A204.1 (cell line): Measurements from ENCODE around the gene XKR8.
"Not testable (repeated sequence)": the region's sequence is repeated elsewhere in the genome, so short reads cannot be mapped to it uniquely, and the experiment has no call there.

ENCODE experiments used
- FAIRE-seq: peaks from 2 replicates; lab custom pipeline; 2012; peaks lifted over from hg19 to GRCh38; lab: Jason Lieb, UNC

The XKR8 gene

DNA sequence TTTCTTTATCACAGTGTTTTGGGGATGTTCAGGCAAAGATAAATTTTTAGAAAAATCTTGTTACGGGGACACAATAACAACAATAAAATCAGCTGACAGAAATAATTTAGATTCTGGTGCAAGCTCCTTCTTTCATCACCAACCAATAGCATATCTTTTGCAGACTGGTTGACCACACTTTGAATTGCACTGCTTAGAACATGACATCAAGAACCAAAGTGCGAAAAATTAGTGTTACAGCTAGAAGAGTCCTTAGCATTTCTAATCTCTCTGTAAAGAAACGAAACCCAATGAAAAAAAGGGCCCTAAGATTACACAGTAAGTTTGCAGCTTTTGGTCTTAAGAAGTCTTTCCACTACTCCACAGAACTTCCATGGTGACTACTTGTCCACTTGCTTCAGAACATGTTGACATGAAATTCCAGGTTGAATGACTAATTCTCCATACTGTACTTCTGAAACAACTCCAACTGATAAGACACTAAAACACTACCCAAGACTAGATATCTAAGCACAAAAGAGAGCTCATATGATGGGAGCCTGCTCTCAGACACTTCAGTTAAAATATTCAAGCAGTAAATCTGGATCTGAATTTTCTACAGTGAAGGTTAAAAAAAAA lies 31.3 kb downstream of the XKR8 start:
- FAIRE-seq = no peak

DNA sequence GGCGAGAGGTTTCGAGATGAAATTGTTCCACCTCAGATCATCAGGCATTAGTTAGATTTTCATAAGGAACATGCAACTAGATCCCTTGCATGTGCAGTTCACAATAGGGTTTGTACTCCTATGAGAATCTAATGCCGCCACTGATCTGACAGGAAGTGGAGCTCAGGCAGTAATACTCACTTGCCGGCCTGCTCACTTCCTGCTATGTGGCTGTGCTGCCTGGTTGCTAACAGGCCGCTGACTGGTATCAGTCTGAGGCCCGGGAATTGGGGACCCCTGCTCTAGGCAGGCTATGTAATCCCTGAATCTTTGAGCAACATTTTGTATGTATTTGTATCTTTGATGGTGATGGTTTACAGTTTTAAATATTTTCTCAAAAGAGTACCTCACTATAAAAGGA lies 32.5 kb downstream of the XKR8 start:
- no peak for FAIRE-seq

DNA sequence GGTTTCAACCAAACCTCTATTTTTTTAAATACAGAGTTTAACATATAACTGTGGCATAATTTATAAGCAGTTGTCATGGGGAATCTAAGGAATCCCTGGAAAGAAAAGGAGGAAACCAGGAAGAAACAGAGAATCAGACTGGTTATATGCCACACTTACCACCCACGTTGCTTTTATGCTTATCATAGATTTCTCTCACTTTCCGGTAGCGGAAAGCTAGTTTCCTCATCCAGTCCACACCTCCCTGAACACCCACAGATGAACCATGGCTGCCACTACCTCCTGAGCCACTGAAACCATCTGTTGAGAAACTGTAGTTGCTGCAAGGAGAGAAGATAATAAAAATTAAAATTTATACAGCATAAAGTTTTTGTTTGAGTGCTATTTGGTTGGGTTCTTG lies 33.5 kb downstream of the XKR8 start:
- no peak for FAIRE-seq

DNA sequence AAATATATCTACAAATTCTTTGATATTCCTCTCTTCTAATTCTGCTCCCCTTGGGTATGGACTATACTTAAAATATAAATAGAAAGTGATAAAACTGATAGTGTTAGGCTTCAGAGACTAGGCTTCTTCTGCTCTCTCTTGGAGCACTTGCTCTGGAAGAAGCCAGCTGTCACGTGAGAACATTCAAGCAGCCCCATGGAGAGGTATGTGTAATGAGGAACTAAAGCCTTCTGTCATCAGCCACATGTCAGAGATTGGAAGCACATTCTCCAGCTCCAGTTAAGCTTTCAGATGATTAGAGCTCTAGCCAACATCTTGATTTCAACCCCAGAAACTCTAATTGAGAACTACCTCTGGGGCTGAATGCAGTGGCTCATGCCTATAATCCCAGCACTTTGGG lies 34.3 kb downstream of the XKR8 start:
- no peak for FAIRE-seq

DNA sequence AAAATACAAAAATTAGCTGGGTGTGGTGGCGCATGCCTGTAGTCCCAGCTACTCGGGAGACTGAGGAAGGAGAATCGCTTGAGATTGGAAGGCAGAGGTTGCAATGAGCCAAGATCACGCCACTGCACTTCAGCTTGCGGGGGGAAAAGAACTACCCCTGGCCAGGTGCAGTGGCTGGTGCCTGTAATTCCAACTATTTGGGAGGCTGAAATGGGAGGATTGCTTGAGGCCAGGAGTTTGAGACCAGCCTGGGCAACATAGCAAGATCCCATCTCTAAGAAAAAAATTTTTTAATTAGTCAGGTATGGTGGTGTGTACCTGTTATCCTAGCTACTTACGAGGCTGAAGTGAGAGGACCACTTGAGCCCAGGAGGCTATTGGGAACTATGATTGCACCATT lies 34.8 kb downstream of the XKR8 start:
- FAIRE-seq = not testable (repeated sequence)

DNA sequence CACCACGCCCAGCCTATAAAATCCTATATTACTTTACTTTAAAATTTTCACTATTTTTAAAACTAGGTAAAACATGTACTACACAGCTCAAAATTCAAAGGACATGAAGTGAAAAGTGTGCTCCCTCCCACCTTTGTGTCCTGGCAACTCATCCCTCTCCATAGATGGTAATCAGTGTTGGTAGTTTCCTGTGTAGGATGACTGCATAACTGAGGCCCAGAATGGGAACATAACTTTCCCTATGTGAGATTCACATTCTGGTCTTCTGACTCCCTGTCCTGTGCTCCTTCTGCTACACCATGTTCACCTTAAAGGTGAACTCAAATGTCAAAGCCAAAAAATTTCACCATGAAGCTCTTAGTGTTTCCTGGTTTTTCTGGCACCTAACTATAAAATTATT lies 39.3 kb downstream of the XKR8 start:
- no peak for FAIRE-seq

DNA sequence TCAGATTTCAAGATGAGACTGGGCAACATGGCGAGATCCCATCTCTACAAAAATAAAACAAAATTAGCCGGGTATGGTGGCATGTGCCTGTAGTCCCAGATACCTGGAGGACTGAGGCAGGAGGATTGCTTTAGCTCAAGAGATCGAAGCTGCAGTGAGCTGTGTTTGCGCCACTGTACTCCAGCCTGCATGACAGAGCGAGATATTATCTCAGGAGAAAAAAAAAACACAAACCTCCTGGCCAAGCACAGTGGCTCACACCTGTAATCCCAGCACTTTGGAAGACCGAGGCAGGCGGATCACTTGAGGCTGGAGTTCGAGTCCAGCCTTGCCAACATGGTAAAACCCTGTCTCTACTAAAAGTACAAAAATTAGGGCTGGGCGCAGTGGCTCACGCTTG lies 42.8 kb downstream of the XKR8 start:
- no peak for FAIRE-seq

DNA sequence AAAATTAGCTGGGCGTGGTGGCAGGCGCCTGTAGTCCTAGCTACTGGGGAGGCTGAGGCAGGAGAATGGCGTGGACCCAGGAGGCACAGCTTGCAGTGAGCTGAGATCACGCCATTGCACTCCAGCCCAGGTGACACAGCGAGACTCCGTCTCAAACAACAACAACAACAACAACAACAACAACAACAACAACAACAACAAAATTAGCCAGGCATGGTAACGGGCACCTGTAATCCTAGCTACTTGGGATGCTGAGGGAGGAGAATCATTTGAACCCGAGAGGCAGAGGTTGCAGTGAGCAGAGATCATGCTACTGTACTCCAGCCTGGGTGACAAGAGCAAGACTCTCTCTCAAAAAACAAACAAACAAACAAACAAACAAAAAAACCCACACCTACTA lies 43.3 kb downstream of the XKR8 start:
- not testable (repeated sequence) for FAIRE-seq

DNA sequence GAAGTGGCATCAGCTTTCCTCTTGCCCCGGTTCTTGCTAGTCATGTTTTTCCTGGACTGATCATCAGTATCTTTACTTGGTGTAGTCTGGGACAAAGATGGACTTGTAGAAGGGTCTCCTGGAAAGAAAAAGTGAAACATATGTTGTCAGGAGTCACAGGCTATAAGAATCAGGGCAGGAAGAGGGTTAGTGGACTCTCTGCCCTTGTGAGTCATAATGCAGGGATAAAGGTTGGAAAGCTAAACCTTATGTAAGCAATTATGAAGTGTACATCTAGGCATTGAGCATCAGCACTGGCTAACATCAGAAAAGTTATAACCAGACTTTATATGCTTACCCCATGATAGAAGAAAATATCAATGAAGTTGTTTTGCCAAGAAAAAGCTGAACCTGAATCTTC lies 51.2 kb downstream of the XKR8 start:
- no peak for FAIRE-seq
